ENCODE data around the gene CLTC.

CLTC gene

DNA sequence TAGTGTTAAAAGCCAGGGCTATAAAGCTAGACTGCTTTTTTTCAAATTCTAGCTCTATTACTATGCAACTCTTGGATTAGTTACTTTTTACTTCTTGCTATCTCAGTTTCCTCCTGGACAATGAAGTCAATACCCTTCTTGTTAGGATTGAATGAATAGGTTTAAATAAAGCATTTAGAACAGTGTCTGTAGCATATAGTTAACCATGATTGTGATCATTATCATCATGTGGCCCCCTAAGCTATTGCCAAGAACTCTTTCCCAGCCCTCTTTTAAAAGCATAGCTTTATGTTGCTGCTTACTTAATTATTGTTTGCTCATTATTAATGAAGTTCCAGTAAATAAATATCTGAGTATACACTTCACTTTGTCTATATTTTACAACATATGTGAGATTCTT, 92.2 kb downstream of the CLTC start:
- Histone ChIP-seq H3K36me3 (ENCODE audit: insufficient read depth, low read depth, low read length) (no peaks in the 10 kb centered on the region), H3K4me3 (ENCODE audit: low read length) (no peak overlapping the region), H3K4me1 (ENCODE audit: insufficient read depth, low read length) (peaks cover 6% of the 10 kb centered on the region; the same call in 1 of the 2 replicates), H3K9me3 (ENCODE audit: insufficient read depth, low read depth, low read length) (no peaks in the 10 kb centered on the region), H3K27me3 (ENCODE audit: insufficient read depth, low read length) (no peaks in the 10 kb centered on the region), H3K9ac (ENCODE audit: low read depth, low read length) (no peak overlapping the region), H3K27ac (ENCODE audit: low read length) (no peak overlapping the region)

DNA sequence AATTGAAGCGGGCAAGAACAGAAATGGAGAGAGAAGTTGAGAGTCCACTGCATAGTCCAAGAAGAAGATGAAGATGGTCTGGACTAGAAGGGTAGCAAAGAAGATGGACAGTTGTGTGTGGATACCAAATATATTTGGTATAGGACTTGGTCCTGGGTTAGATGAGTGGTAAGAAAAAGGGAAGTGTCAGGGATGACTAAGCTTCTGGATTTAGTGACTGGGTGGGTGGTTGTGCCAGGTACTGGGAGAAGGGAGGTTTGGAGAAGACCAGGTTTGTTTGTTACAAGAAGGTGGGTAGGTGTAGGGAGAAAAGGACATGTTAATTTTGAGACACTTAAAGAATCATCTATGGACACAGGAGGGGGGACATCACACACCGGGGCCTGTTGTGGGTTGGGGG, 93.2 kb downstream of the CLTC start:
- Histone ChIP-seq H3K36me3 (ENCODE audit: insufficient read depth, low read depth, low read length) (no peaks in the 10 kb centered on the region), H3K9me3 (ENCODE audit: insufficient read depth, low read depth, low read length) (no peaks in the 10 kb centered on the region), H3K27ac (ENCODE audit: low read length) (no peak overlapping the region), H3K4me3 (ENCODE audit: low read length) (no peak overlapping the region), H3K9ac (ENCODE audit: low read depth, low read length) (no peak overlapping the region), H3K4me1 (ENCODE audit: insufficient read depth, low read length) (peaks cover 6% of the 10 kb centered on the region; the same call in 1 of the 2 replicates), H3K27me3 (ENCODE audit: insufficient read depth, low read length) (no peaks in the 10 kb centered on the region)

DNA sequence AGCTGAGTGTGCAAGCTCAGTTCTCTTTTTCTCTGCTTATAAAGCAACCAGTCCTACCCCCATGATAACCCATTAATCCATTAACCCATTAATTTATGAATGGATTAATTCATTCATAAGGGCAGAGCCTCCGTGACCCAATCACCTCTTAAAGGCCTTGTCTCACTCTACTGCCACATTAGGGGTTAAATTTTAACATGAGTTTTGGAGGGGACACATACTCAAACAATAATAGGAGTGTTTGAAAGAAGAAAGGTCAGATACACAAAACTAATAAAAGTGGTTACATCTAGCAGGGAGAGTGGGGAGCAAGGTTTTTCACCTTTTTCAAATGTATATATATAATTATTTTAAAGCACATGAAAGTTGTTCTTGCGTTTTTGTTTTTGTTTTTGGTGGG, 94.6 kb downstream of the CLTC start:
- H3K27me3 ChIP-seq (ENCODE audit: insufficient read depth, low read length): no peaks in the 10 kb centered on the region
- H3K36me3 ChIP-seq (ENCODE audit: insufficient read depth, low read depth, low read length): no peaks in the 10 kb centered on the region
- H3K9ac ChIP-seq (ENCODE audit: low read depth, low read length): no peak overlapping the region
- H3K4me3 ChIP-seq (ENCODE audit: low read length): no peak overlapping the region
- no peaks in the 10 kb centered on the region for H3K9me3 ChIP-seq (ENCODE audit: insufficient read depth, low read depth, low read length)
- no peak overlapping the region for H3K27ac ChIP-seq (ENCODE audit: low read length)
- H3K4me1 ChIP-seq (ENCODE audit: insufficient read depth, low read length): no peaks in the 10 kb centered on the region

DNA sequence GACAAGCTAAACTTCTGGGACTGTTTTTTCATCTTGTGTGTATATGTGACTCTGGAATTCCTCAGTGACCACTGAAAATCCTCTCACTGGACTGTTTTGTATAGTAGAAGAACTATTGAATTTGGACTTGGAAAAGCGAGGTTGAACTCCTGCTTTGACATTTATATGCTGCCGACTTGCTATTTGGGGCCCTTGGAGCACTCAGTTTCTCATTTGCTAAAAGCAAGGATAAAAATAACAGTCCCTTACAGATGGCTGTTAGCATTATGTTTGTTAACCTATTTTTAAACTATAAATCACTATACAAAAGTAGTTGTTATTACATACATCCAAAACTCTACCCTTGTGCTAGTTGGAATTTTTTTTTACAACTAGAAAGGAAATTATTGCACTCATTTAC, 96.7 kb downstream of the CLTC start:
- Histone ChIP-seq H3K36me3 (ENCODE audit: insufficient read depth, low read depth, low read length) (no peaks in the 10 kb centered on the region), H3K4me3 (ENCODE audit: low read length) (no peak overlapping the region), H3K9me3 (ENCODE audit: insufficient read depth, low read depth, low read length) (no peaks in the 10 kb centered on the region), H3K4me1 (ENCODE audit: insufficient read depth, low read length) (no peaks in the 10 kb centered on the region), H3K27me3 (ENCODE audit: insufficient read depth, low read length) (no peaks in the 10 kb centered on the region), H3K27ac (ENCODE audit: low read length) (no peak overlapping the region), H3K9ac (ENCODE audit: low read depth, low read length) (no peak overlapping the region)

DNA sequence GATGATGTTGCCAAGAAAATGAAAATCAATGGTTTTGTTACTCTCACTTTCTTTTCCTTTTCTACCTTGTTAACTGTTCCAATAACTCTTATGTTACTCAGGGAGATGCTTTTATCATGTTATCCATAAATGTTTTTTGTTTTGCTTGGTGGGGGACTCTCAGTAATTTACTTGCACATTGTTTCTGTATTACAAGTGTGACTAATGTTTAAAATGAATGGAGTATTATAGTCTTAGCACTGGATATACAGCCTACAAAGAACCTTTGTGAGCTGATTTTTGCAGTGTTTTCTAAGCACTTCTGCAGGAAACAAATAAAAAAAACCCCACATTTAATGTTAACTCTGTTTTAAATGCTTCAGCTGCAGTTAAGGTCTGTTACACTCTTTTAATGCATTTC, 99.8 kb downstream of the CLTC start:
- Histone ChIP-seq H3K27ac (ENCODE audit: low read length) (no peak overlapping the region), H3K9me3 (ENCODE audit: insufficient read depth, low read depth, low read length) (no peaks in the 10 kb centered on the region), H3K36me3 (ENCODE audit: insufficient read depth, low read depth, low read length) (no peaks in the 10 kb centered on the region), H3K4me3 (ENCODE audit: low read length) (no peak overlapping the region), H3K4me1 (ENCODE audit: insufficient read depth, low read length) (peaks cover 7% of the 10 kb centered on the region), H3K27me3 (ENCODE audit: insufficient read depth, low read length) (no peaks in the 10 kb centered on the region), H3K9ac (ENCODE audit: low read depth, low read length) (no peak overlapping the region)

DNA sequence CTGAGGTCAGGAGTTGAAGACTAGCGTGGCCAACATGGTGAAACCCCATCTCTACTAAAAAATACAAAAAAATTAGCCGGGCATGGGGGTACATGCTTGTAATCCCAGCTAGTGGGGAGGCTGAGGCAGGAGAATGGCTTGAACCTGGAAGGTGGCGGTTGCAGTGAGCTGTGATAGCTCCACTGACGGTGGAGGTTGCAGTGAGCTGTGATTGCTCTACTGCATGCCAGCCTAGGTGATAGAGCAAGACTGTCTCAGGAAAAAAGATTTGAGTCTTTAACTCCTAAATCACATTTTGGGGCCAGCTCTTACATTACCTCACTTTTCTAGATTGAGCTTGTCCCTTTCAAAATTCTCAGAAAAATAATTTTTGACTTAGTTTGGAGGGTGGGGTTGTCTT, 102.9 kb downstream of the CLTC start:
- Histone ChIP-seq H3K4me3 (ENCODE audit: low read length) (no peak overlapping the region), H3K4me1 (ENCODE audit: insufficient read depth, low read length) (peaks cover 7% of the 10 kb centered on the region), H3K9me3 (ENCODE audit: insufficient read depth, low read depth, low read length) (no peaks in the 10 kb centered on the region), H3K27ac (ENCODE audit: low read length) (no peak overlapping the region), H3K9ac (ENCODE audit: low read depth, low read length) (no peak overlapping the region), H3K27me3 (ENCODE audit: insufficient read depth, low read length) (no peaks in the 10 kb centered on the region), H3K36me3 (ENCODE audit: insufficient read depth, low read depth, low read length) (no peaks in the 10 kb centered on the region)

DNA sequence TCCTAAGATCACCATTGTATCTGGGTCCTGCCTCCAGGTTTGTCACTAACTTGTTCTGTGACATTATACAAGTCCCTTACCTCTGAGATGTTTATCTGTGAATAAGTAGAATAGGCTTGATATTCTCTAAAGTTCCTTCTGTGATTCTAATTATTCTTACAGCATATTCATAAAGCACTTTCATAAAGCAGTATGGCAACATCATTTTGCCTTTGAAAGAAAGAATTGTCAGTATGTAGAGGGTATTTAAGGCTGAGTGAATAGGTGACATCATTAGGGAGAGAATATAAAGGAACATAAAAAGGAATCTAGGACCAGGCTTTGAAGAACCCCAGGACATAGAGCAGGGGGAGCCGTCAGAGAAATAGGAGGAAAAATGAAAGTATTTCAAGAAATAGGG, 103.3 kb downstream of the CLTC start:
- Histone ChIP-seq H3K9ac (ENCODE audit: low read depth, low read length) (no peak overlapping the region), H3K27me3 (ENCODE audit: insufficient read depth, low read length) (no peaks in the 10 kb centered on the region), H3K27ac (ENCODE audit: low read length) (no peak overlapping the region), H3K4me1 (ENCODE audit: insufficient read depth, low read length) (peaks cover 7% of the 10 kb centered on the region), H3K4me3 (ENCODE audit: low read length) (no peak overlapping the region), H3K36me3 (ENCODE audit: insufficient read depth, low read depth, low read length) (no peaks in the 10 kb centered on the region), H3K9me3 (ENCODE audit: insufficient read depth, low read depth, low read length) (no peaks in the 10 kb centered on the region)

DNA sequence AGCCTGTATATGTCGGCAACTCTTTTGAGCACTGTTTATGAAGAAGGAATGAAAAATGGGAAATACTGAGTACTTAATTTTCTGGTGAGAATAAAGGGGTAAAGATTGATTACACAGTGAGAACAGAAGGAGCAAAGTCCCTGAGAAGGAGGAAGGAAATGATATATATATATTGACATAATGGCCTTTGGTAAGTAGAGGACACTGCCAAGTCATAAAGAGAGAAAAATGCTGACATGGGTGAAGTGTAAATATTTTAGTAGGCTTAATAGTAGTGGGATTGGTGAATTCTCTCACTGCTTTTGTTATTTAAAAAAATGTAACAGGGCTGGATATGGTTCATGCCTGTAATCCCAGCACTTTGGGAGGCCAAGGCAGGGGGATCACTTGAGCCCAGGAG, 103.9 kb downstream of the CLTC start:
- Histone ChIP-seq H3K9me3 (ENCODE audit: insufficient read depth, low read depth, low read length) (no peaks in the 10 kb centered on the region), H3K9ac (ENCODE audit: low read depth, low read length) (no peak overlapping the region), H3K4me1 (ENCODE audit: insufficient read depth, low read length) (peaks cover 7% of the 10 kb centered on the region), H3K36me3 (ENCODE audit: insufficient read depth, low read depth, low read length) (no peaks in the 10 kb centered on the region), H3K27me3 (ENCODE audit: insufficient read depth, low read length) (no peaks in the 10 kb centered on the region), H3K27ac (ENCODE audit: low read length) (no peak overlapping the region), H3K4me3 (ENCODE audit: low read length) (no peak overlapping the region)

DNA sequence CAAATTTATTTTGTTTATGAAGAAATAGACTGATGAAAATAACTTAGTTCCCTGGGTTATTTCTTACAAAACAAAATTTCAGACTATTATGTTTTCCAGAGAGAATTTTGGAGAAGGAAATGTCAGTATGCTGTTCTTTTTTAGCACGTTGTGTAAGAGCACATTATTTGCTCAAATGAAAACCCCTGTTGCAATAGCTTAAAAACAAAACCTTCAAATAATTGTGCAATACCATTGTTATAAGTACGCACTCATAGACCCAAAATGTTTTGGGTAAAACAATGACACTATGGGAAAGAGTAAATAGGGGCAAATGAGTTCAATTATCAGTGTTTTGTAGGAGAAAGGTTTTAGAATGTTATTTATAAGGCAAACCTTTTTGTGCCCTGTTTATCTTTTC, 106.0 kb downstream of the CLTC start:
- no peak overlapping the region for H3K27ac ChIP-seq (ENCODE audit: low read length)
- no peaks in the 10 kb centered on the region for H3K27me3 ChIP-seq (ENCODE audit: insufficient read depth, low read length)
- H3K4me3 ChIP-seq (ENCODE audit: low read length): no peak overlapping the region
- no peak overlapping the region for H3K9ac ChIP-seq (ENCODE audit: low read depth, low read length)
- H3K36me3 ChIP-seq (ENCODE audit: insufficient read depth, low read depth, low read length): no peaks in the 10 kb centered on the region
- no peaks in the 10 kb centered on the region for H3K9me3 ChIP-seq (ENCODE audit: insufficient read depth, low read depth, low read length)
- H3K4me1 ChIP-seq (ENCODE audit: insufficient read depth, low read length): peaks cover 7% of the 10 kb centered on the region

DNA sequence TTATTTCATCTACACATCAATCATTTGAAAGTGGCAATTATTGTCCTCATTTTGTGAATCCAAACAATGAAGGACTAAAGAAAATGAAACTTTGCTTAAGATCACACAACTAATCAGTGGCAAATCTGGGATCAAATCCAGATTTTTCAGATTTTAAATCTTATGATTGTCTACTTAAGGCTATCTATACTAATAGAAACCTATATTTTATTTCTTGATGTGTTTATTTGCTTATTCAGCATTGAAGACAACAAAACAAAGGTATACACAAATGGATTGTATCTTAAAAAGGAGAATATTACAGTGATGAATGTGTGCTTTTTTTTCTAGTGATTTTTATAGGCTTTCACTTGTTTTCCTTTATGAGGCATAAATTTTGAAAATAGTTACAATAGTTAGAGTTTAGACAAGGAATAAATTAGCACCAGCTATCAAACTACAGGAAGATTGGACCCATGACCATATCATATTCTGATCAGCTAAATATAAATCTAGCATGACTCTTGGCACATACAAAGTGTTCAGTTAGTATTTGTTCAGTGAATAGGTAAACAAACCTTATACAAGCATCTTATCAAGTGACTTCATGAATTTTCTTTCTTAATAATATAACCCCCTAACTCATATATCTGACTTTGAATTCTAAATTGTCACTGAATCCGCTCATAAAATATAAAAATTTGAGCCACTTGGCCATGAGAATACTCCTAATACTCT, 108.3 kb downstream of the CLTC start:
- H3K9me3 ChIP-seq (ENCODE audit: insufficient read depth, low read depth, low read length): no peaks in the 10 kb centered on the region
- H3K9ac ChIP-seq (ENCODE audit: low read depth, low read length): no peak overlapping the region
- no peaks in the 10 kb centered on the region for H3K27me3 ChIP-seq (ENCODE audit: insufficient read depth, low read length)
- H3K4me3 ChIP-seq (ENCODE audit: low read length): no peak overlapping the region
- H3K36me3 ChIP-seq (ENCODE audit: insufficient read depth, low read depth, low read length): no peaks in the 10 kb centered on the region
- peaks cover 7% of the 10 kb centered on the region for H3K4me1 ChIP-seq (ENCODE audit: insufficient read depth, low read length)
- H3K27ac ChIP-seq (ENCODE audit: low read length): no peak overlapping the region

DNA sequence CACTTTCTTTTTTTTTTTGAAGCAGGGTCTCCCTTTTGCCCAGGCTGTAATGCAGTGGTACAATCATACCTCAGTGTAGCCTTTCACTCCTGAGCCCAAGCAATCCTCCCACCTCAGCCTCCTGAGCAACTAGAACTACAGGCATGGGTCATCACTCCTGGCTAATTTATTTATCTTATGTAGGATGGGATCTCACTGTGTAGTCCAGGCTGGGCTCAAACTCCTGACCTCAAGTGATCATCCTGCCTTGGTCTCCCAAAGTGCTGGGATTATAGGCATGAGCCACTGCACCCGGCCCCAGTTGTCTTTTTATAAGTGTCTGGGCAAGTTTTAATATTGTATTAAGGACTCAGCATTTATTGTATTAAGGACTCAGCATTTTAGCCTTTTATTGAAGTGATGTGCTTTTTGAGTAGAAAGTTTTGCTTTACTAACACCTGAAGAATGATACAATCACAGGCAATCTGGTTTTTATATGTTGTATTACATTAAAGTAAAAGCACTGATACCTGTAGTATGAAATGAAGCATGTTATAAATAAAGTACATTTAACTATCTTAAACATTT, 110.7 kb downstream of the CLTC start:
- H3K9ac ChIP-seq (ENCODE audit: low read depth, low read length): no peak overlapping the region
- no peaks in the 10 kb centered on the region for H3K9me3 ChIP-seq (ENCODE audit: insufficient read depth, low read depth, low read length)
- H3K4me3 ChIP-seq (ENCODE audit: low read length): no peak overlapping the region
- peaks cover 3% of the 10 kb centered on the region for H3K36me3 ChIP-seq (ENCODE audit: insufficient read depth, low read depth, low read length)
- H3K27ac ChIP-seq (ENCODE audit: low read length): no peak overlapping the region
- H3K27me3 ChIP-seq (ENCODE audit: insufficient read depth, low read length): no peaks in the 10 kb centered on the region
- H3K4me1 ChIP-seq (ENCODE audit: insufficient read depth, low read length): no peaks in the 10 kb centered on the region

DNA sequence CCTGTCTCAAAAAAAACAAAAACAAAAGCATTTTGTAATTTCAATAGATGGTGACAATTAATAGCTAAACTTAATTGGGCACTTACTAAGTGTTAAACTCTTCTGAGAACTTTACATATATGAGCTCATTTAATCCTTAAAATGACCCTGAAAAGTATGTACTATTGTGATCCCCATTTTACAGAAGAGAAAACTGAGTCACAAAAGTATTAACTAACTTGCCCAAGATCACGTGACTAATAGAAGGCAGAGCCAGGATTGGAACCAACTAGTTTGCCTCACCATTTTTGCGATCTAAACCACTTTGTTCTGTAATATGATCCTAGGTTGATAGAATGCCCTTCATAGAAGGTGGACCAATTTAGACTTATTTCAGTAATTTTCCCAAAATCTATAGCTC, 114.0 kb downstream of the CLTC start:
- Histone ChIP-seq H3K9me3 (ENCODE audit: insufficient read depth, low read depth, low read length) (no peaks in the 10 kb centered on the region), H3K4me1 (ENCODE audit: insufficient read depth, low read length) (no peaks in the 10 kb centered on the region), H3K4me3 (ENCODE audit: low read length) (no peak overlapping the region), H3K36me3 (ENCODE audit: insufficient read depth, low read depth, low read length) (peaks cover 10% of the 10 kb centered on the region), H3K27ac (ENCODE audit: low read length) (no peak overlapping the region), H3K27me3 (ENCODE audit: insufficient read depth, low read length) (no peaks in the 10 kb centered on the region), H3K9ac (ENCODE audit: low read depth, low read length) (no peak overlapping the region)
